Fibroblast of peridontal ligament (primary cell): ENCODE measurements around the gene RTN1.
"Not testable (repeated sequence)": the region's sequence is repeated elsewhere in the genome, so short reads cannot be mapped to it uniquely, and the experiment has no call there.

Experiments used
- DNase-seq: peaks from one replicate; pipeline ENCODE4 v3.0.0-alpha.2; 2010; ENCODE audit errors: extremely low read depth

RTN1 gene

GRCh38 chr14:59704054-59704645 is 166.4 kb downstream of the RTN1 start:
- DNase-seq = no peak

- DNase-seq = no peak
Measured at GRCh38 chr14:59699442-59699841, 171.1 kb downstream of the RTN1 start.

GRCh38 chr14:59698793-59699192 is 171.8 kb downstream of the RTN1 start:
- no peak for DNase-seq

- DNase-seq = no peak
Measured at GRCh38 chr14:59695198-59695597, 175.4 kb downstream of the RTN1 start.

GRCh38 chr14:59691266-59691665 is 179.3 kb downstream of the RTN1 start:
- DNase-seq = no peak

GRCh38 chr14:59690426-59690825 is 180.2 kb downstream of the RTN1 start:
- no peak for DNase-seq

GRCh38 chr14:59688224-59689170 is 182.1 kb downstream of the RTN1 start:
- DNase-seq = peak; percentile 70

GRCh38 chr14:59687663-59688062 is 182.9 kb downstream of the RTN1 start:
- no peak for DNase-seq

GRCh38 chr14:59679872-59680271 is 190.7 kb downstream of the RTN1 start:
- DNase-seq = peak; percentile 26

- no peak for DNase-seq
Measured at GRCh38 chr14:59678352-59678751, 192.2 kb downstream of the RTN1 start.

- DNase-seq = peak; percentile 81
Measured at GRCh38 chr14:59677771-59678231, 192.8 kb downstream of the RTN1 start.

GRCh38 chr14:59675394-59675793 is 195.2 kb downstream of the RTN1 start:
- no peak for DNase-seq

- peak; percentile 73 for DNase-seq
Measured at GRCh38 chr14:59664741-59665140, 205.8 kb downstream of the RTN1 start.

GRCh38 chr14:59657769-59658168 is 212.8 kb downstream of the RTN1 start:
- DNase-seq = no peak

GRCh38 chr14:59656473-59656872 is 214.1 kb downstream of the RTN1 start:
- DNase-seq = no peak

GRCh38 chr14:59654131-59654530 is 216.4 kb downstream of the RTN1 start:
- not testable (repeated sequence) for DNase-seq

- not testable (repeated sequence) for DNase-seq
Measured at GRCh38 chr14:59646832-59647231, 223.7 kb downstream of the RTN1 start.

- DNase-seq = no peak
Measured at GRCh38 chr14:59638885-59639284, 231.7 kb downstream of the RTN1 start.

GRCh38 chr14:59634617-59635016 is 236.0 kb downstream of the RTN1 start:
- no peak for DNase-seq

GRCh38 chr14:59633486-59633885 is 237.1 kb downstream of the RTN1 start:
- no peak for DNase-seq

GRCh38 chr14:59632381-59632780 is 238.2 kb downstream of the RTN1 start:
- DNase-seq = peak; percentile 21

- DNase-seq = no peak
Measured at GRCh38 chr14:59631237-59631636, 239.3 kb downstream of the RTN1 start.
